Measurements from ENCODE around the gene FGFBP2.

- TF ChIP-seq, protein P1, sequence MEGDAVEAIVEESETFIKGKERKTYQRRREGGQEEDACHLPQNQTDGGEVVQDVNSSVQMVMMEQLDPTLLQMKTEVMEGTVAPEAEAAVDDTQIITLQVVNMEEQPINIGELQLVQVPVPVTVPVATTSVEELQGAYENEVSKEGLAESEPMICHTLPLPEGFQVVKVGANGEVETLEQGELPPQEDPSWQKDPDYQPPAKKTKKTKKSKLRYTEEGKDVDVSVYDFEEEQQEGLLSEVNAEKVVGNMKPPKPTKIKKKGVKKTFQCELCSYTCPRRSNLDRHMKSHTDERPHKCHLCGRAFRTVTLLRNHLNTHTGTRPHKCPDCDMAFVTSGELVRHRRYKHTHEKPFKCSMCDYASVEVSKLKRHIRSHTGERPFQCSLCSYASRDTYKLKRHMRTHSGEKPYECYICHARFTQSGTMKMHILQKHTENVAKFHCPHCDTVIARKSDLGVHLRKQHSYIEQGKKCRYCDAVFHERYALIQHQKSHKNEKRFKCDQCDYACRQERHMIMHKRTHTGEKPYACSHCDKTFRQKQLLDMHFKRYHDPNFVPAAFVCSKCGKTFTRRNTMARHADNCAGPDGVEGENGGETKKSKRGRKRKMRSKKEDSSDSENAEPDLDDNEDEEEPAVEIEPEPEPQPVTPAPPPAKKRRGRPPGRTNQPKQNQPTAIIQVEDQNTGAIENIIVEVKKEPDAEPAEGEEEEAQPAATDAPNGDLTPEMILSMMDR (conservative IDR thresholded peaks at IDR 0.05) = no peak
- no peak for TF ChIP-seq EZH2 (IDR thresholded peaks at IDR 0.05; ENCODE audit: low read depth)
These were observed 20.6 kb upstream of the FGFBP2 start for GRCh38 chr4:15983610-15984009.

Measured in PC-9 (cell line).